ENCODE data around the gene SNCB. TPM values are rescaled to one million over a fixed set of nuclear protein-coding genes. Genes with fewer than 3 reads are reported as not detected.

SNCB gene
- total RNA-seq, 2 donors from 2014 or later = 0.22 to 1.8 TPM

DNA sequence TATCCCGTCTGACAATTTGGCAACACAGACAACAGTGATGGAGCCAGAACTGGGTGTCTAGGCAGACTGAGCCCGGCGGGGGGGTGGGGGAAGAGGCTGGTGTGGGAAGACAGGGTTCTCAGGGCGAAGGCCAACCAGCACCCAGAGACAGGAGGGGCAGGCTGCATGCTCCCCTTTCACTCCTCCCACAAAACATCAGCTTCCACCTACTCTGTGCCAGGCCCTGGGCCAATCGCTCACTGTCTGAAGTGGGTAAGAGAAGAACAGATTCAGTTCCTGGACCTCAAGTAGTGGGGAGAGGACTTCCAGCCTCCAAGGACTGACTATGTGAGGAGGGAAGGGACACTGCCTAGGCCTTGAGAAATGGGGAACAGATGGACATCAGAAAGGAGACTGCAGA lies 2.8 kb downstream of the SNCB start:
- Mint-ChIP-seq H3K4me1 (peaks cover 4% of the 10 kb centered on the region), H3K36me3 (ENCODE audit: low read depth) (no peaks in the 10 kb centered on the region), H3K9me3 (no peaks in the 10 kb centered on the region), H3K27me3 (ENCODE audit: insufficient read depth) (peaks cover 80% of the 10 kb centered on the region), H3K27ac (no peak overlapping the region), H3K4me3 (no peak overlapping the region)
- Histone ChIP-seq H3K9ac (ENCODE audit: extremely low read depth, low read length, poor library complexity, severe bottlenecking) (no peak overlapping the region), H3K27me3 (ENCODE audit: control insufficient read depth, insufficient read depth, low read length, poor library complexity, severe bottlenecking) (peaks cover 76% of the 10 kb centered on the region), H3K4me3 (ENCODE audit: low read length) (no peak overlapping the region), H3K36me3 (ENCODE audit: control insufficient read depth, insufficient read depth, low read length) (no peaks in the 10 kb centered on the region), H3K4me1 (ENCODE audit: control insufficient read depth, insufficient read depth, low read length) (no peaks in the 10 kb centered on the region), H3K27ac (ENCODE audit: low read depth, low read length) (no peak overlapping the region), H3K9me3 (ENCODE audit: control insufficient read depth, low read length) (no peaks in the 10 kb centered on the region)
- DNase-seq = no peak
- TF ChIP-seq, protein P1, sequence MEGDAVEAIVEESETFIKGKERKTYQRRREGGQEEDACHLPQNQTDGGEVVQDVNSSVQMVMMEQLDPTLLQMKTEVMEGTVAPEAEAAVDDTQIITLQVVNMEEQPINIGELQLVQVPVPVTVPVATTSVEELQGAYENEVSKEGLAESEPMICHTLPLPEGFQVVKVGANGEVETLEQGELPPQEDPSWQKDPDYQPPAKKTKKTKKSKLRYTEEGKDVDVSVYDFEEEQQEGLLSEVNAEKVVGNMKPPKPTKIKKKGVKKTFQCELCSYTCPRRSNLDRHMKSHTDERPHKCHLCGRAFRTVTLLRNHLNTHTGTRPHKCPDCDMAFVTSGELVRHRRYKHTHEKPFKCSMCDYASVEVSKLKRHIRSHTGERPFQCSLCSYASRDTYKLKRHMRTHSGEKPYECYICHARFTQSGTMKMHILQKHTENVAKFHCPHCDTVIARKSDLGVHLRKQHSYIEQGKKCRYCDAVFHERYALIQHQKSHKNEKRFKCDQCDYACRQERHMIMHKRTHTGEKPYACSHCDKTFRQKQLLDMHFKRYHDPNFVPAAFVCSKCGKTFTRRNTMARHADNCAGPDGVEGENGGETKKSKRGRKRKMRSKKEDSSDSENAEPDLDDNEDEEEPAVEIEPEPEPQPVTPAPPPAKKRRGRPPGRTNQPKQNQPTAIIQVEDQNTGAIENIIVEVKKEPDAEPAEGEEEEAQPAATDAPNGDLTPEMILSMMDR (conservative IDR thresholded peaks at IDR 0.05) = no peak
- 81% methylated on average over 5 of the region's 5 CpGs; no CpG with 5 or more reads in 1 of the 2 experiments for WGBS, 2 experiments (ENCODE audit: insufficient coverage in 1 of 2, insufficient read length in 1 of 2)

DNA sequence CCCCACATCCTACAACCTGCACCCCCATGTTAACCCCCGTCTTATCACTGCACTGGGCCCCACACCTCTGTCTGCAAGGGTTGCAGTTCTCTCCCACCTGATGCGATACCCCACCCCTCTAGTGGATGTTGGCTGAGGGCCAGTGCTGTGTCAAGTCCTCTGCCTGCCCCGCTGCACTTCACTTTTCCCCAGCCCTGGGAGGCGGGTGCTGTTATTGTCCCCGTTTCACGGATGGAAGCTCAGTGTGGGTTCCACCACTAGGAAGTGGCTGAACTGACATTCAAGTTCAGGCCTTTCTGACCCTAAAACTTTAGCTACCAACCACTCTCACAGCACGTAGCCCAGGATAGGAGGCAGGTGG lies 3.5 kb downstream of the SNCB start:
- Histone ChIP-seq H3K9ac (ENCODE audit: extremely low read depth, low read length, poor library complexity, severe bottlenecking) (no peak overlapping the region), H3K36me3 (ENCODE audit: control insufficient read depth, insufficient read depth, low read length) (no peaks in the 10 kb centered on the region), H3K27me3 (ENCODE audit: control insufficient read depth, insufficient read depth, low read length, poor library complexity, severe bottlenecking) (peaks cover 76% of the 10 kb centered on the region), H3K9me3 (ENCODE audit: control insufficient read depth, low read length) (no peaks in the 10 kb centered on the region), H3K27ac (ENCODE audit: low read depth, low read length) (no peak overlapping the region), H3K4me3 (ENCODE audit: low read length) (no peak overlapping the region), H3K4me1 (ENCODE audit: control insufficient read depth, insufficient read depth, low read length) (no peaks in the 10 kb centered on the region)
- TF ChIP-seq, protein P1 (conservative IDR thresholded peaks at IDR 0.05) = no peak
- Mint-ChIP-seq H3K9me3 (no peaks in the 10 kb centered on the region), H3K4me1 (peaks cover 4% of the 10 kb centered on the region), H3K27ac (no peak overlapping the region), H3K4me3 (no peak overlapping the region), H3K27me3 (ENCODE audit: insufficient read depth) (peaks cover 81% of the 10 kb centered on the region), H3K36me3 (ENCODE audit: low read depth) (no peaks in the 10 kb centered on the region)
- WGBS, 2 experiments (ENCODE audit: insufficient coverage in 1 of 2, insufficient read length in 1 of 2) = 79 to 87% methylated on average over 4 to 6 of the region's 7 CpGs
- no peak for DNase-seq

DNA sequence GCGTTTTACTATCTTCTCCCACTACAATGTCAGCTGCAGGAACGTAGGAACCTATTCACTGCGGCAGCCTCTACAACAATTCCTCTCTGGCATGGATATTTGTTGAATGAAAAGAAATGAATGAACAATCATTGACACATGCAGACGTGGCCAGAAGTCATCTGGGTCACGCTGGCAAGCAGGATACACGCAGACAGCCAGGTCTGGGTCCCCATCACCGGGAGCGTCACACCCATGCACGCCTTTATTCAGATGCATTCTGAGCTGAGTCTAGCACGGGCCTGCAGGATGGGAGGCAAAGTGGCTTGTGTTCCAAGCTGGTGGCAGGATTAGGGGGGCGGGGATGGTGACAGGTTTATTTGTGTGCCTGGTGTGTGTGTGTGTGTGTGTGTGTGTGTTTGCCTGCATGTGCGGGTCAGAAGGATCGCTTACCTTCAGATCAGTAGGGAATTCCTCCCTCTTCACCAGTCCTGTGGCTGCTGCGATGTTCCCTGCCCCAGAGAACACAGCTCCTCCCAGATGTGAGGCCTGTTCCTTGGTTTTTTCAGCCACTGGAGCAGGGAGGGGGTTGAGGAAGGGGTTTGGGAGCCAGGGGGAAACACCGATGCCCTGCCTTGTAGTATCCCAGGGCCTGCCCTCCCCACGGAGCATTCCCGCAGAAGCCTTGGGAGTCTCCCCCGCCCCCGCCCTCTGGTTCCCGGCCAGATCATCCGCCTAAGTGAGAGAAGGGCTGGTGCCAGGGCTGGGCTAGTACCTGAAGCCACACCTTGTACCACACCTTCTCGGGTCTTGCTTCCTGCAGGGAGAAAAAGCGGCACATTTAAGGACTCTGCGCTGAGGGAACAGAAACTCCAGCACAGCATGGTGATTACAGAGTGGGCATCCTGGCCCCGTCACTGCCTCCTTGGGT lies 4.1 kb downstream of the SNCB start:
- H3K4me3 Mint-ChIP-seq = no peak overlapping the region
- TF ChIP-seq, protein P1 (conservative IDR thresholded peaks at IDR 0.05) = no peak
- Histone ChIP-seq H3K4me1 (ENCODE audit: control insufficient read depth, insufficient read depth, low read length) (no peaks in the 10 kb centered on the region), H3K4me3 (ENCODE audit: low read length) (no peak overlapping the region), H3K27me3 (ENCODE audit: control insufficient read depth, insufficient read depth, low read length, poor library complexity, severe bottlenecking) (peaks cover 76% of the 10 kb centered on the region), H3K27ac (ENCODE audit: low read depth, low read length) (no peak overlapping the region), H3K36me3 (ENCODE audit: control insufficient read depth, insufficient read depth, low read length) (no peaks in the 10 kb centered on the region), H3K9me3 (ENCODE audit: control insufficient read depth, low read length) (no peaks in the 10 kb centered on the region), H3K9ac (ENCODE audit: extremely low read depth, low read length, poor library complexity, severe bottlenecking) (no peak overlapping the region)
- no peaks in the 10 kb centered on the region for H3K36me3 Mint-ChIP-seq (ENCODE audit: low read depth)
- no peak for DNase-seq
- no peaks in the 10 kb centered on the region for H3K9me3 Mint-ChIP-seq
- WGBS, 2 experiments (ENCODE audit: insufficient coverage in 1 of 2, insufficient read length in 1 of 2) = 55 to 75% methylated on average over 9 to 25 of the region's 25 CpGs
- H3K27ac Mint-ChIP-seq = no peak overlapping the region
- H3K4me1 Mint-ChIP-seq = peaks cover 4% of the 10 kb centered on the region
- peaks cover 81% of the 10 kb centered on the region for H3K27me3 Mint-ChIP-seq (ENCODE audit: insufficient read depth)
